ENCODE data around the gene CFAP44.
A peak's percentile ranks its signal among the peaks of the same experiment; 100 is the strongest.
"Not testable (repeated sequence)": the region's sequence is repeated elsewhere in the genome, so short reads cannot be mapped to it uniquely, and the experiment has no call there.

The CFAP44 gene

DNA sequence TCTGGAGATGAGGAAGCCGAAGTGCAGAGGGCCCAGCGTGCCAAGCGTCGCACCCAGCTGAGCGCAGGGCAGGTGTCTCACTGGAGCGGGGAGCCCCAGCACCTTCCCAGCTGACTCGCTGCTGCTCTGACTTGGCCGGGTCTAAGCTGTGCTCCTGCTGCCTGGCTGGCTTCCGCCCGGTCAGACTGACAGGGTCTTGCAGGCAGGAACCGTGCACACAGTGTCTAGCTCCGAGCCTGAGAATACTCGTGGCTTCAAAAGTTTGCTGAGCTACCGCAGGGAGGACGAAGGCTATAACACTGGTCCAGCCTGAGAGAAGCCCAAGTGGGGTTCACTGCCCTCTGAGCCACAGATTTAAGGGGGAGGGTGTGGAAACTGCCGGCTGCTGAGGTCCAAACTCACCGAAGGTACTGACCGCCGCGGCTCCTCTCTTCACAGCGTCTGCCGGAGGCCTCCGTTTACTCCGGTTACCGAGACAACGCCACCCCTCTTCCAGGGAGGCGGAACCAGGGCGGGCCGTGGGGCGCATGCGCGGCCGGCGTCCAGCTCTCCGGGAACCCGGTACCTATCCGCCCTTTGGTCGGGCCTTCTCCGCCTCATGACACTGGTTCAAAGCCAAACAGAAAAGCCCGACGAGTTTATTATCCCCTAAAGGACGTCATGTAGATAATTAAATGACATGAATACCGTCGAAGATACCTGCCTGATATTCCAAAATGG is at the start of gene CFAP44:
TSS of gene CFAP44 (minus strand) at position 443 of the 720 bp plus-strand sequence. CDS start 7,829 bp downstream, outside the sequence.
- peak; percentile 78 for DNase-seq

DNA sequence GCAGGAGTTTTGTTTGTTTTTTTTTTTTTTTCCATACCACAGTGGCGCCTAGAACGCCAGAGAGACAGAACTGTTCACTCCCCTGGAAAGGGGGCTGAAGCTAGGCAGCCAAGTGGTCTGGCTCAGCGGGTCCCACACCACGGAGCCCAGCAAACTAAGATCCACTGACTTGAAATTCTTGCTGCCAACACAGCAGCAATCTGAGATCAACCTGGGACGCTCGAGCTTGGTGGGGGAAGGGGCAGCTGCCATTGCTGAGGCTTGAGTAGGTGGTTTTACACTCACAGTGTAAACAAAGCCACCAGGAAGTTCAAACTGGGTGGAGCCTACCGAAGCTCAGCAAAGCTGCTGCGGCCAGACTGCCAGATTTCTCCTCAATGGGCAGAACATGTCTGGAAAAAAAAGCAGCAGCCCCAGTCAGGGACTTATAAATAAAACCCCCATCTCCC is 43.9 kb upstream of the CFAP44 start:
- DNase-seq = no peak

DNA sequence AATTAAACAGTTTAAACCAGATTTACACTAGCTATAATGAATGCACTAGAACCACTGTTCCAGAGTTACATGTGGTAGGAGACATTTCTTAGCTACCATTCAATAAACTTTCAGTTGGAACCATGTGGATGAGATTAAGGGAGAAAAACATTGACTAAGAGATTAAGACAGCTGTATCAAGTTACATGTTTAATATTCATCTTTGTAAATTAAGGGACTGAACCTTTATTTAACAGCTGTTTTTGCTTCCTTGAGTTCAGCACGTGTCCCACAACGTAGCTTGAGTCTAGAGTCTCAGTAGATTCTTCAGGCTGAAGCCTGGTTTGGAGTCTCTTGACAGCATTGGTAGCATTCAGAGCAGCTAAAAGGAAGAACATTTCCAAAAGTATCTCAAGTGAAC is 27.2 kb upstream of the CFAP44 start:
- DNase-seq = no peak

DNA sequence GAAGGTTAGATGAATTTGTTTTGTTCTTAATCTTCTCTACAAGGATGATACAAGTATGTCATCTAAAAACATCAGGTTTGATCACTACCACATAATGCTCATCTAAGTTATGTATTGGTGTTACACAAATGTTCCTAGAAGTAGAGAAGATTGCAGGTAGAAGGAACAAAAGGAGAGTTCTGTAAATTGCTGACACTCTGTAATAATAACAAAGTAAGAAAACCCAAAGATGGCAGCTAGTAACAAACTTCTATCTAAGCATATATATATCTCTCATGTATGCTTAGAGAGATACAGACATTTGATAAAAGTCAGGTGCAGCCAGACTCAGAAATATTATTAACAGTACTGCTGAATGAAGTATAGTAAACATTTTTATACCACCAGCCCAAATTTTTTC is 20.2 kb upstream of the CFAP44 start:
- no peak for DNase-seq

DNA sequence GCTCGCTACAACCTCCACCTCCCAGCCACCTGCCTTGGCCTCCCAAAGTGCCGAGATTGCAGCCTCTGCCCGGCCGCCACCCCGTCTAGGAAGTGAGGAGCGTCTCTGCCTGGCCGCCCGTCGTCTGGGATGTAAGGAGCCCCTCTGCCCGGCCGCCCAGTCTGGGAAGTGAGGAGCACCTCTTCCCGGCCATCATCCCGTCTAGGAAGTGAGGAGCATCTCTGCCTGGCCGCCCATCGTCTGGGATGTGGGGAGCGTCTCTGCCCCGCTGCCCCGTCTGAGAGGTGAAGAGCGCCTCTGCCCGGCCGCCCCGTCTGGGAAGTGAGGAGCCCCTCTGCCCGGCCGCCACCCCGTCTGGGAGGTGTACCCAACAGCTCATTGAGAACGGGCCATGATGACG is 17.3 kb upstream of the CFAP44 start:
- not testable (repeated sequence) for DNase-seq

DNA sequence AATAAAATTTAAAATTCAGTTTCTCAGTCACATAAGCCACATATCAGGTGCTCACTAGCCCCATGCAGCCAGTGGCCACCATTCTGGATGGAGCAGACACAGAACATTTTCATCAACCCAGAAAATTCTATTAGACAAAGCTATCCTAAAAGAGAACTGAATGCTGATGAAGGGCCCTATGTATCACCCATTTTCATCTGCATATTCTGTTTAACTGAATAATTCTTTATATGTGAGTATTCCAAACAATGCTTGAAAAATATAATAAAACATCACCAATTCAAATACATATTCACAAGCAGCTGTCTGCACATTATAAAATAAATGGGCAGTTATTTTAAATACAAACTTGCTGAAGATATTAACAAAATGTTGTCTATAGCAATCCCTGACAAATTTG is 14.2 kb upstream of the CFAP44 start:
- DNase-seq = no peak

DNA sequence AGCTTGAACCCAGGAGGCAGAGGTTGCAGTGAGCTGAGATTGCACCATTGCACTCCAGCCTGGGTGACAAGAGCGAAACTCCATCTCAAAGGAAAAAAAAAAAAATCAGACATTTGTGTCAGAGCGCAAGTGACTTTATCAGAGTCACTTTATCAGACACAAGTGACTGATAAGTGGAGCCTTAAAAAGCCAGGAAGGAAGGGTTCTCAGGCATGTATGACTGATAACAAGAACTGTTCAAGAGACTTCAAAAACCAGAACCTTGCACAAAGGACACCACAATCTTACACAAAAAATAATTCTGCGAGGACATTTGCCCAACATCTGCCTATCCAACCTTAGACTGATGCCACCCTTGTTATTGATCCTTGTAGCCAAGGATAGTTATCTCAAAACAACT is 13.3 kb upstream of the CFAP44 start:
- DNase-seq = no peak

DNA sequence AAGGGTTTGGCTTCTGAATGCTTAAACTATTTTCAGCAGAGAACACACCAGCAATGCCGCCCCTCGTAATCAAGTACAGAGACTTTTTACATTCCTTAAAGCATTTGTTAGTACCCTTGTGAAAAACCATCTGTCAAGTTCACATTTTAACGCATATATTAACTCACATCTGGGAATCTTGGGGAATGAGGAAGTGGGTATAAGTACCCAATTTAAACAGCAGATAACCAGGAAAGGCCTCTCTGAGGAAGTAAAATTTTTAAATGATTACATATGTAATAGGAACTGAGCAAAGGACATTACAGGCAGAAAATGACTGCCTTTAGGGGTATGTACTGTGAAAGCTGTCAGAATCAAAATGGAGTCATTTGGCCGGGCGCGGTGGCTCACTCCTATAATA is 12.8 kb upstream of the CFAP44 start:
- DNase-seq = no peak

DNA sequence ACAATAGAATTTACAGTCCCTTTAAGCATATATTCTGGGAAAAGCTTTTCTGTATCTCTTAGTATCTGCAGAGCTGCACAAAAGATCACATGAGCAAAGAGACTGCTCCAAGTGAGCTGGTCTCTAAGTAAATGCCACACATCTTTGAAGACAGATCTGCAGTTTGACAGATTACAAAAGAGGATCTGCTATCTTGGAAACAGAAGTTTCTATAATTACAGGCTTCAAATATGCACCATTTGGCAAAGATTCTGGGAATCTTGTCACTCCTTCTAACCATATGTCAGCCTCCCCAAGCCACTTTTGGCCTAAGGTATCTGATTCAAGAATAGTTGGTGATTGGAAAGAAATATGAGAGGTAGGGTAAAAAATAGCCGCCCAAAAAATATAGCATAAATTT is 9.6 kb upstream of the CFAP44 start:
- DNase-seq = no peak

DNA sequence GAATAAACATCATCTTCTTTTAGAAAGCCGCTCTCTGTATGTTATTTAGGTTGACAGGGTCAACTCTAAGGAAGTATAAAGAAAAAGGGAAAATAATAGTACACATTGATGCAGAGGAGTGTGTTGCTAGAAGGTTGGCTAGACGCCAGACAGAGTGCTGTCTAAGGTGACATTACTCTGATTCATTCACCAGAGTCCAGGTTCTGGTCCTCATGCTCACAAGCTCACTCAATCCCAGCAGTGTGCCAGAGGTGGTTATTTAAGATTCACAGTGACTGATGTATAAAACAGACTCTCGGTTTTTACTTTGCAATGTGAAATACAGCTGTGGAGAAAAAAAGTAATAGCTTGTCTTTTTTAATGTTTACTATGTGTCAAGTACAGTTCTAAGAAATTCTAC is 1.7 kb downstream of the CFAP44 start:
- peak; percentile 1 for DNase-seq

DNA sequence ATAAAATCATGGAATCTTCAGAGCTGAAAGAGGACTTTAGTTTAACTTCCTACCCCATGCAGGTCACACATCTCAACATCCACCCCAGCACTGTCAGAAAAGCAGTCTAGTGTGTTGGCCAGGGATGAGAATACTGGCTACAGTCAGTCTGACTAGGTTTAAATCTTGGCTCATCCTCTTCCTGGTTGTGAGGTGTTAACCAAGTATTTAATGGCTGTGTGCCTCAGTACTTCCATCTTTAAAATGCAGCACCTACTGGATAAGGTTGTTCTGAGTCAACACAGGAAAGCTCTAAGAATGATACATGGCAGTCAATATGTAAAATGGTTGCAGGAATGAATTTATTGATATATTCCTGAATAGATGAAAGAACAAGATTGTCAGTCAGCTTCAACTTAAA is 3.1 kb downstream of the CFAP44 start:
- DNase-seq = no peak

GRCh38 chr3:113437411-113437810 is 3.9 kb downstream of the CFAP44 start:
- no peak for DNase-seq

GRCh38 chr3:113436809-113437208 is 4.5 kb downstream of the CFAP44 start:
- DNase-seq = no peak

- DNase-seq = no peak
Observed at GRCh38 chr3:113431811-113432210, 9.5 kb downstream of the CFAP44 start.

- DNase-seq = no peak
Observed at GRCh38 chr3:113428581-113428980, 12.7 kb downstream of the CFAP44 start.

- no peak for DNase-seq
Observed at GRCh38 chr3:113423699-113424098, 17.6 kb downstream of the CFAP44 start.

DNA sequence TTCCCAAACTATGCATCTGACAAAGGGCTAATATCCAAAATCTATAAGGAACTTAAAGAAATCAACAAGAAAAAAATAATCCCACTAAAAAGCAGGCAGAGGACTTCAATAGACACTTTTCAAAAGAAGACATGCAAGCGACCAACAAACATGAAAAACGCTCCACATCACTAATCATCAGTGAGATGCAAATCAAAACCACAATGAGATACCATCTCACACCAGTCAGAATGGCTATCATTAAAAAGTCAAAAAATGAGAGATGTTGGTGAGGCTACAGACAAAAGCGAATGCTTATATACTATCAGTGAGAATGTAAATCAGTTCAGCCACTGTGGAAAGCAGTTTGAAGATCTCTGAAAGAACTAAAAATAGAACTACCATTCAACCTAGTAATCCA is 20.2 kb downstream of the CFAP44 start:
- no peak for DNase-seq

DNA sequence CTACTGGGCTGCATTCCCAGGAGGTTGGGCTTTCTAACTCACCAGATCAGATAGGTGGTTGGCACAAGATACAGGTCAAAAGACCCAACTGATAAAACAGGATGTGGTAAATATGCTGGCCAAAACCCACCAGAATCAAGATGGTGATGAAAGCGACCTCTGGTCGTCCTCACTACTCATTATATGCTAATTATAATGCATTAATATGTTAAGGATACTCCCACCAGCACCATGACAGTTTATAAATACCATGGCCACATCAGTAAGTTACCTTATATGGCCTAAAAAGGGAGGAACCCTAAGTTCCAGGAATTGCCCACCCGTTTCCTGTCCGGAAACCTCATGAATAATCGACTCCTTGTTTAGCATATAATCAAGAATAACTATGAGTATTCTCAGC is 31.6 kb downstream of the CFAP44 start:
- DNase-seq = no peak

DNA sequence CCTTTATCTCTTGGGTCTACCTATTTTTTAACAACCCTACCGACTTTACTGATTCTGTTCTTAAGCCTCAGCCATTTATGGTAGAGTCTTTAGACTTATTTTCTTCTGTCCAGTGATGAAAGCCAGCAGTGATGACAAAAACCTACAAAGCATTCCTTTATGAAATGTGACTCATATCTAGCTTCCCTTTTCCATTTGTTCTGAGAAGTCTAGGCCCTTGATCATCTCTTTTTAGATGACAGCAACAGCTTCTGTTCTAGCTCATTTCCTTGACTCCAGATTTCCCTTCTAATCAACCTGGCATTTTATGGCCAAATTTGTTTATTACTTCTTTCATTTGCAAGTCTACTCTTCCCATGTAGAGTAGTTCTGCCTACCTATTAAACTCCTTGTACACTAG is 36.1 kb downstream of the CFAP44 start:
- DNase-seq = no peak

GRCh38 chr3:113404637-113405036 is 36.7 kb downstream of the CFAP44 start:
- no peak for DNase-seq
